Measurements from ENCODE around the gene ISLR. TPM values are rescaled to one million over a fixed set of nuclear protein-coding genes. Genes with fewer than 3 reads are reported as not detected.

The ISLR gene, protein sequence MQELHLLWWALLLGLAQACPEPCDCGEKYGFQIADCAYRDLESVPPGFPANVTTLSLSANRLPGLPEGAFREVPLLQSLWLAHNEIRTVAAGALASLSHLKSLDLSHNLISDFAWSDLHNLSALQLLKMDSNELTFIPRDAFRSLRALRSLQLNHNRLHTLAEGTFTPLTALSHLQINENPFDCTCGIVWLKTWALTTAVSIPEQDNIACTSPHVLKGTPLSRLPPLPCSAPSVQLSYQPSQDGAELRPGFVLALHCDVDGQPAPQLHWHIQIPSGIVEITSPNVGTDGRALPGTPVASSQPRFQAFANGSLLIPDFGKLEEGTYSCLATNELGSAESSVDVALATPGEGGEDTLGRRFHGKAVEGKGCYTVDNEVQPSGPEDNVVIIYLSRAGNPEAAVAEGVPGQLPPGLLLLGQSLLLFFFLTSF
- 3.3 TPM for polyA plus RNA-seq (2013, experiment 1 of 2)
- 5.0 TPM for polyA plus RNA-seq (2013, experiment 2 of 2)

- Histone ChIP-seq H3K4me1 (ENCODE audit: insufficient read depth, low read length) (peaks cover 11% of the 10 kb centered on the region), H3K4me3 (ENCODE audit: low read length) (no peak within 1 kb of the TSS), H3K27me3 (ENCODE audit: insufficient read depth, low read length) (no peaks in the 10 kb centered on the region), H3K36me3 (ENCODE audit: insufficient read depth, low read length) (no peaks in the 10 kb centered on the region), H3K27ac (ENCODE audit: low read depth, low read length) (no peak within 1 kb of the TSS), H3K9me3 (ENCODE audit: insufficient read depth, low read depth, low read length) (no peaks in the 10 kb centered on the region), H3K9ac (ENCODE audit: low read depth, low read length) (no peak within 1 kb of the TSS)
- WGBS: 68% methylated on average over 20 of the region's 20 CpGs
Observed at GRCh38 chr15:74173380-74174218, at the start of gene ISLR. ISLR (plus strand) TSS chr15:74173710; CDS start chr15:74174859, 1,149 bp downstream.

DNA sequence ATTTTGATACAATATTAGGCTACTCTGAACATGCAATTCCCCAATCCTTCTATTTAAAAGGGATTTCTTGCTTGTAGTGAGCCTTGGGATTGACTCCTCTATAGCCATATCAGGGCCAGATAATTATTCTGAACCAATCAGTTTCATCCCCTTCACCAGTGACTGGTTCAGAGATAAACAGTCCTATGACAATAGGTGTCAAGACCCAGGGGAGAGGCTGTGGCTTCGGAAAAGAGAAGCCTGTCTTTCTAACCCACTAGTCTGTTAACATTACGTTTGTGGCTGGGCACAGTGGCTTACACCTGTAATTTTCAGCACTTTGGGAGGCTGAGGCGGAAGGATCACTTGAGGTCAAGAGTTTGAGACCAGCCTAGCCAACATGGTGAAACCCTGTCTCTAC lies 49.3 kb upstream of the ISLR start:
- H3K4me1 ChIP-seq (ENCODE audit: insufficient read depth, low read length): peaks cover 19% of the 10 kb centered on the region
- no peaks in the 10 kb centered on the region for H3K36me3 ChIP-seq (ENCODE audit: insufficient read depth, low read length)
- no peak overlapping the region for H3K9ac ChIP-seq (ENCODE audit: low read depth, low read length)
- peaks cover 52% of the 10 kb centered on the region for H3K27me3 ChIP-seq (ENCODE audit: insufficient read depth, low read length)
- H3K27ac ChIP-seq (ENCODE audit: low read depth, low read length): no peak overlapping the region
- no peak overlapping the region for H3K4me3 ChIP-seq (ENCODE audit: low read length)
- WGBS: 92% methylated on average over 3 of the region's 3 CpGs
- no peaks in the 10 kb centered on the region for H3K9me3 ChIP-seq (ENCODE audit: insufficient read depth, low read depth, low read length)

DNA sequence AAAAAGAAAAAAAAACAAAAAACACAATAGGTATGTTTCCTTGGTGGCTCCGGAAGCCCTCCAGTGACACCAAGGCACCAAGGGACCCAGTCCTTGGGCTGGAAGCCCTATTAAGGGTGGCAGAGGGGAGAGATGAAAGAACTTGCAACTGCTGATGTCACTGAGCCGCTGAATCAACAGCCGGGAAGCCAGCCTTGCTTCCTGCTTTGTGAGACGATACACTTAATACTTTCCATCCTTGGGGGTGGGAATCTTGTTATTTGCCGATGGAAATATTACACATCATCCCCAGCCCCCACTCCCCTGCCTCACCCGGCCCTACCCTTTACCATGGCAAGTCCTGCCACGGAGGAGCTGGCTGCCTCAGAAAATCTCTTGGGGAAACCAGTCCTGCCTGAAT lies 48.8 kb upstream of the ISLR start:
- no peaks in the 10 kb centered on the region for H3K36me3 ChIP-seq (ENCODE audit: insufficient read depth, low read length)
- 83% methylated on average over 5 of the region's 7 CpGs for WGBS
- no peak overlapping the region for H3K27ac ChIP-seq (ENCODE audit: low read depth, low read length)
- no peak overlapping the region for H3K9ac ChIP-seq (ENCODE audit: low read depth, low read length)
- no peak overlapping the region for H3K4me3 ChIP-seq (ENCODE audit: low read length)
- H3K27me3 ChIP-seq (ENCODE audit: insufficient read depth, low read length): peaks cover 57% of the 10 kb centered on the region
- peaks cover 19% of the 10 kb centered on the region for H3K4me1 ChIP-seq (ENCODE audit: insufficient read depth, low read length)
- H3K9me3 ChIP-seq (ENCODE audit: insufficient read depth, low read depth, low read length): no peaks in the 10 kb centered on the region

- Histone ChIP-seq H3K27ac (ENCODE audit: low read depth, low read length) (no peak overlapping the region), H3K4me1 (ENCODE audit: insufficient read depth, low read length) (peaks cover 21% of the 10 kb centered on the region), H3K36me3 (ENCODE audit: insufficient read depth, low read length) (no peaks in the 10 kb centered on the region), H3K4me3 (ENCODE audit: low read length) (peak overlapping the region; percentile 49), H3K9ac (ENCODE audit: low read depth, low read length) (no peak overlapping the region), H3K27me3 (ENCODE audit: insufficient read depth, low read length) (peaks cover 77% of the 10 kb centered on the region), H3K9me3 (ENCODE audit: insufficient read depth, low read depth, low read length) (no peaks in the 10 kb centered on the region)
- 14% methylated on average over 44 of the region's 44 CpGs for WGBS
Observed at GRCh38 chr15:74127255-74127953, 46.1 kb upstream of the ISLR start.

DNA sequence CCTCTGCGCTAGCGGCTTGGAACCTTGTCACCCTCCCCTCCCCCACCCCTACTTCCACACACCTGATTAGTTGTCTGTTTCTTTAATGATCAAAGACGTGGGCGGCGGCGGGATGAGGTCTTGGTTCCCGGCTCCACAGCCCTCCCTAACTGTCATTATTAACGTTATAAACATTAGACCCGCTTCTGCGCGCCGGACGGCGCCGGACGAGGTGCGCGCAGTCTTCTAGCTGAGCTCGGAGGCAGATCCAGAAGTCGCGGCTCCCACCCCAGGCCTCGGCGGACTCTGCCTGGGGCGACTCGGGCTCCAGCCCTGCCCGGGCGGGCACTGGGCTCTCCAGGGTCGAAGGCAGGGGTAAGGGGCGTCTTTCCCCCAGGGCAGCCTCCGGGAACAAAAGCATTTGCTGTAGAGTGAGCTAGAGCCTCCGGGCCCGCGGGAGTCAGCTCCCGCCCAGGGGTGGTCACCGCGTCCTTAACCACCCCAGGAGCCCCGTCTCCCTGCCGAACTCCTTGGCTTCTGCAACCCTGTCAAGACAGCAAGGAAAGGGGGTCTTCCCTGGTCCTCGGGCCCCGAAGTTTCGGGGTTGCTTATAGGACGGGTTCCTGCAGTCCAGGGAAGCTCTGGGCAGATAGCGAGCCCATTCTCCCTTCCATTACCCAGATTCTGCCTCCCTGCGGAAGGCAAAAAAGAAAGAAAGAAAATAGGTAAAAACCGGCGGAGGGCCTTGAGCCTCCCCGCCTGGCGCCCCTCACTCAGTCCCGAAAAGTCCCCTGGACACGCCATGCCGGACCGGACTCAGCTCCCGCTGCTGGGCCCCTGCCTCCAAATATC lies 45.3 kb upstream of the ISLR start:
- H3K4me1 ChIP-seq (ENCODE audit: insufficient read depth, low read length): peaks cover 14% of the 10 kb centered on the region; the same call in 1 of the 2 replicates
- H3K27me3 ChIP-seq (ENCODE audit: insufficient read depth, low read length): peaks cover 85% of the 10 kb centered on the region
- no peaks in the 10 kb centered on the region; the same call in 1 of the 2 replicates for H3K9me3 ChIP-seq (ENCODE audit: insufficient read depth, low read depth, low read length)
- peak overlapping the region; percentile 49 for H3K4me3 ChIP-seq (ENCODE audit: low read length)
- WGBS: 1% methylated on average over 52 of the region's 53 CpGs
- no peak overlapping the region for H3K27ac ChIP-seq (ENCODE audit: low read depth, low read length)
- H3K9ac ChIP-seq (ENCODE audit: low read depth, low read length): no peak overlapping the region
- no peaks in the 10 kb centered on the region for H3K36me3 ChIP-seq (ENCODE audit: insufficient read depth, low read length)

DNA sequence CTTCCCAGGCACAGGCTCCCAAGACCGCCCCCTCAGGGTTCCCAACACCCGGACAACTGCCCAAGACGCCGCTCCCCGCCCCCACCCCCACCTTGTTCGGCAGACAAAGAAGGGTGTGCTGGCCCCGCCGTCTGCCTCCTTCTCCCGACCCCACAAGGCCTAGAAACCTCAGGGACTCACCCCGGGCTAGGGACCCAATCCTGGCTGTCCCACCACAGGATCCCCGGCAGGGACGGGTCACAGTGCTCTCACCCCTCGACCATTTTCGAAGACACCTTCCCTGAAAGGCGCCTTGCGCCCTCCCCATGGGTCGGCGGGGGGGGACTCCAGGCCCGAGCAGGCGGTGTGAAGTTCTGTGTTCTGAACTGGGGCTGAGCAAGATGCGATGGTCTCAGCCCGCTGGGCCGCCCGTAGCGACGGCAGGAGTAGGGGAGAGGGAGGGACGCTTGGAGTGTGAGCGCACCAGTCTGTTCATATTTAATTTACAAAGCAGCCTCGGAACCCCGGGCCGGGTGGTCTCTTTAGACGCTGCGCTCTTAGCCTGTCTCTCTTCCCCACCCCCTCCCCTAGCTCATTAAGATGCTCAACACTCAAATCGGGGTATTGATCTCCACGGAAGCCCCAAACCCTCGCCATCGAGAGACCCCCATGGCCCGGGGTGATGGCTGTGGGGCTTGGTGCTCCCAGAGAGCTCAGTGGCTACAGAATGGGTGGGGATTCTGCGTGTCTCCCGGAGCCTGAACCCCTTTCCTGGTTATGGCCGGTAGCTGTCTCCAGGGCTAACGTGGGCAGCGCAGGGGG lies 44.5 kb upstream of the ISLR start:
- Histone ChIP-seq H3K27me3 (ENCODE audit: insufficient read depth, low read length) (peaks cover 92% of the 10 kb centered on the region), H3K9me3 (ENCODE audit: insufficient read depth, low read depth, low read length) (no peaks in the 10 kb centered on the region; the same call in 1 of the 2 replicates), H3K36me3 (ENCODE audit: insufficient read depth, low read length) (no peaks in the 10 kb centered on the region), H3K9ac (ENCODE audit: low read depth, low read length) (no peak overlapping the region), H3K4me3 (ENCODE audit: low read length) (peak overlapping the region; percentile 49), H3K4me1 (ENCODE audit: insufficient read depth, low read length) (0 out of 2 replicates have a peak, but pooled peaks cover 12% of the 10 kb centered on the region), H3K27ac (ENCODE audit: low read depth, low read length) (no peak overlapping the region)
- WGBS: under 1% methylated on average over 43 of the region's 43 CpGs

- 0 out of 2 replicates have a peak, but pooled peaks cover 12% of the 10 kb centered on the region for H3K4me1 ChIP-seq (ENCODE audit: insufficient read depth, low read length)
- no peaks in the 10 kb centered on the region for H3K36me3 ChIP-seq (ENCODE audit: insufficient read depth, low read length)
- H3K4me3 ChIP-seq (ENCODE audit: low read length): peak overlapping the region; percentile 49
- no peak overlapping the region for H3K9ac ChIP-seq (ENCODE audit: low read depth, low read length)
- WGBS: 1% methylated on average over 40 of the region's 40 CpGs
- no peak overlapping the region for H3K27ac ChIP-seq (ENCODE audit: low read depth, low read length)
- H3K27me3 ChIP-seq (ENCODE audit: insufficient read depth, low read length): peaks cover 96% of the 10 kb centered on the region
- no peaks in the 10 kb centered on the region; the same call in 1 of the 2 replicates for H3K9me3 ChIP-seq (ENCODE audit: insufficient read depth, low read depth, low read length)
Observed at GRCh38 chr15:74129586-74130154, 43.8 kb upstream of the ISLR start.

DNA sequence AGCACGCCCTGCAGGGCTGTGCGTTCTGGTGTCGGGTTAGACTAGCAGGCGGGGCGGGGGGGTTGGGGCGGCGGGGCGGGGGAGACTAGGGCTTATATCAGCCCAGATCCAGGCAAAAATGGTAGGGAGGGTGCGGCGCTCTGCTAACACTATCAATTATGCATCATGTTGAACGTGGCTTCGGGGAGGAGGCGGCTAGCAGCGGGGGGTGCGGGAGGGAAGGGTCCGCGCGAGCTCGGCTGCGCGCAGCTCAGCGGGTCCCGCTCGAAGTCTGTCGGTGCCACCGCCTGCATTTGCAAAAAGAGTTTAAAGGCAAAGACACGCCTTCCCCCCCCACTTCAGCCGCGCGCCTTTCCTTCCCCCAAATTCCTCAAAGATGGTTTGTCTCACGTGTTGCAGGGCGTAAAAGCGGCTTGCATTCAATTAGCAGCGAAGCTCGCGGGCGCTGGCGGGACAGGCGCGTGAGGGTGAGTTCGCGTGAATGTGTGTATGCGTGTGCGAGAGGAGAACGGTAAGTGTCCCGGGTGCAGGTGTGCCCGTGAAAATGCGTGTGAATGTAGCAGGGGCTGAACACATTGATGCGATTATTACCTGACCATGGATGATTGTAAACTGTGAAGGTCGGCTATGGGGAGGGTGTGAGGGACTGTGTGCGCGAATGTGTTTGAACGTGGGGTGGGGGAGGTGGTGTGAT lies 43.2 kb upstream of the ISLR start, which contains the start of gene ISLR2:
Gene ISLR2 (plus strand): TSS at position 432 of the 694 bp plus-strand sequence. CDS start 2,169 bp downstream, outside the sequence.
- peaks cover 99% of the 10 kb centered on the region for H3K27me3 ChIP-seq (ENCODE audit: insufficient read depth, low read length)
- H3K27ac ChIP-seq (ENCODE audit: low read depth, low read length): no peak within 1 kb of the TSS
- peak within 1 kb of the TSS; percentile 49 for H3K4me3 ChIP-seq (ENCODE audit: low read length)
- H3K36me3 ChIP-seq (ENCODE audit: insufficient read depth, low read length): no peaks in the 10 kb centered on the region
- H3K9me3 ChIP-seq (ENCODE audit: insufficient read depth, low read depth, low read length): no peaks in the 10 kb centered on the region; the same call in 1 of the 2 replicates
- WGBS: under 1% methylated on average over 47 of the region's 53 CpGs
- H3K9ac ChIP-seq (ENCODE audit: low read depth, low read length): no peak within 1 kb of the TSS
- H3K4me1 ChIP-seq (ENCODE audit: insufficient read depth, low read length): peaks cover 16% of the 10 kb centered on the region; the same call in 1 of the 2 replicates

All from HUES64 (cell line).